HepG2 (cell line): ENCODE measurements around the gene GNA12. TPM values are rescaled to one million over a fixed set of nuclear protein-coding genes. Genes with fewer than 3 reads are reported as not detected.

Experiments used
- ATAC-seq: fragments of 200-7000 bp; cut with Tn5 transposase; 3 replicates; pipeline ENCODE4 v1.9.1; 2020; ENCODE audit warnings: mild to moderate bottlenecking, moderate library complexity
- BruUV-seq: library from RNA; stranded (reverse); fragments of 400-500 nt; replicated peaks from 2 replicates; lab custom pipeline; 2021; lab: Mats Ljungman, UMichigan
- CTCF ChIA-PET: fragments of 300-600 bp; formaldehyde crosslinking; extraction: SDS; loops from one replicate; lab custom pipeline; 2021; ENCODE audit warnings: low total read pairs, inconsistent platforms, low intra/inter-chr PET ratio; lab: Yijun Ruan, JAX
- POLR2A ChIA-PET: fragments of 350-600 bp; sonication (Branson Sonifier 250); formaldehyde crosslinking; loops from one replicate; lab custom pipeline; 2020; ENCODE audit warnings: antibody characterized with exemption, inconsistent platforms; lab: Yijun Ruan, JAX
- DNase-seq: peaks from one replicate; pipeline ENCODE4 v3.0.0-alpha.2; 2015; ENCODE audit warnings: low spot score
- FAIRE-seq: peaks from 3 replicates; lab custom pipeline; 2011; peaks lifted over from hg19 to GRCh38; lab: Jason Lieb, UNC
- H2AFZ ChIP-seq: one replicate; pipeline ENCODE4 v1.6.1; 2011; ENCODE audit warnings: low read length, inconsistent platforms
- H3K27ac ChIP-seq: fragments of 300-600 bp; 3 replicates; pipeline ENCODE4 v1.8.0; 2011; ENCODE audit warnings: mixed run types, mild to moderate bottlenecking, mixed read lengths, low read length, inconsistent platforms; ENCODE audit not compliant: insufficient read depth; ENCODE audit errors: extremely low read length
- H3K27me3 ChIP-seq, 2 experiments: fragments of 200-600 bp in 1 of 2; 2 replicates in 1 of 2; 3 replicates in 1 of 2; pipeline versions ENCODE4 v1.6.0 to v1.8.0; 2011; ENCODE audit warnings: low read length in 2 of 2, mild to moderate bottlenecking in 2 of 2, moderate library complexity in 2 of 2, inconsistent platforms in 1 of 2; ENCODE audit not compliant: insufficient read depth in 2 of 2, control insufficient read depth in 1 of 2
- H3K36me3 ChIP-seq, 2 experiments: fragments of 200-600 bp in 1 of 2; replicated peaks in 1 of 2; 2 replicates in 1 of 2; 3 replicates in 1 of 2; pipeline versions ENCODE4 v1.5.1 to v1.8.0; 2011; ENCODE audit warnings: low read length in 2 of 2, inconsistent platforms in 1 of 2; ENCODE audit not compliant: insufficient read depth in 2 of 2, control insufficient read depth in 1 of 2
- H3K4me1 ChIP-seq: 2 replicates; pipeline ENCODE4 v1.5.1; 2012; ENCODE audit warnings: low read length, inconsistent platforms; ENCODE audit not compliant: insufficient read depth
- H3K4me2 ChIP-seq: 2 replicates; pipeline ENCODE4 v1.6.0; 2011; ENCODE audit warnings: low read depth, low read length, inconsistent platforms
- H3K4me3 ChIP-seq, 3 experiments: fragments of 200-600 bp in 1 of 3; sonication (generic), shearing (Covaris generic) in 1 of 3; replicated peaks in 1 of 3; 2 replicates each; pipeline ENCODE4 v1.5.1; 2011 to 2016; ENCODE audit warnings: low read length in 3 of 3, inconsistent platforms in 2 of 3, low read depth in 2 of 3, mild to moderate bottlenecking in 2 of 3, control low read depth in 1 of 3, mixed read lengths in 1 of 3; ENCODE audit not compliant: insufficient read depth in 1 of 3
- H3K79me2 ChIP-seq: one replicate; pipeline ENCODE4 v1.6.1; 2011; ENCODE audit warnings: low read length, inconsistent platforms; ENCODE audit not compliant: insufficient read depth
- H3K9ac ChIP-seq: 2 replicates; pipeline ENCODE4 v1.6.0; 2011; ENCODE audit warnings: mild to moderate bottlenecking, low read depth, low read length, inconsistent platforms; ENCODE audit not compliant: insufficient read depth
- H3K9me3 ChIP-seq: 2 replicates; pipeline ENCODE4 v1.5.1; 2012; ENCODE audit warnings: mild to moderate bottlenecking, low read length
- H4K20me1 ChIP-seq: 2 replicates; pipeline ENCODE4 v1.6.0; 2011; ENCODE audit warnings: inconsistent platforms, mild to moderate bottlenecking, low read length, moderate library complexity; ENCODE audit not compliant: insufficient read depth
- DMTF1 ChIP-seq: sonication (generic); formaldehyde crosslinking; IDR thresholded peaks from 2 replicates; pipeline ENCODE4 v1.4.0; 2020; ENCODE audit warnings: mild to moderate bottlenecking, missing genetic modification reagents
- DRAP1 ChIP-seq: IDR thresholded peaks from 2 replicates; pipeline ENCODE4 v1.6.1; 2016; ENCODE audit warnings: missing genetic modification reagents, missing compliant biosample characterization
- ELK4 ChIP-seq: sonication (generic); formaldehyde crosslinking; IDR thresholded peaks from 2 replicates; pipeline ENCODE4 v1.9.0; 2021; ENCODE audit warnings: missing genetic modification reagents, borderline replicate concordance
- ETV5 ChIP-seq: IDR thresholded peaks from 2 replicates; pipeline ENCODE4 v1.6.1; 2018; ENCODE audit warnings: missing biosample characterization, missing genetic modification reagents, inconsistent platforms, borderline replicate concordance
- ONECUT2 ChIP-seq: sonication (generic); formaldehyde crosslinking; IDR thresholded peaks from 2 replicates; pipeline ENCODE4 v1.4.0; 2020; ENCODE audit warnings: missing genetic modification reagents
- POLR2G ChIP-seq: fragments of 200-400 bp; formaldehyde crosslinking; IDR thresholded peaks from 2 replicates; pipeline ENCODE4 v1.6.1; 2018; ENCODE audit warnings: mild to moderate bottlenecking, low read depth, low read length, moderate library complexity
- RFX3 ChIP-seq: IDR thresholded peaks from 2 replicates; pipeline ENCODE4 v1.6.1; 2016; ENCODE audit warnings: missing biosample characterization, missing genetic modification reagents
- RFXANK ChIP-seq: IDR thresholded peaks from 2 replicates; pipeline ENCODE4 v1.6.1; 2016
- SNAPC5 ChIP-seq: sonication (generic); formaldehyde crosslinking; IDR thresholded peaks from 2 replicates; pipeline ENCODE4 v1.8.1; 2023; ENCODE audit warnings: mild to moderate bottlenecking, missing genetic modification reagents, borderline replicate concordance
- TIGD3 ChIP-seq: sonication (generic); formaldehyde crosslinking; IDR thresholded peaks from 2 replicates; pipeline ENCODE4 v1.5.1; 2020; ENCODE audit warnings: mild to moderate bottlenecking, missing genetic modification reagents, borderline replicate concordance
- ZBTB25 ChIP-seq: IDR thresholded peaks from 2 replicates; pipeline ENCODE4 v1.6.1; 2018; ENCODE audit warnings: missing genetic modification reagents
- ZNF441 ChIP-seq: sonication (generic); formaldehyde crosslinking; IDR thresholded peaks from 2 replicates; pipeline ENCODE4 v1.7.0; 2021; ENCODE audit warnings: missing genetic modification reagents, borderline replicate concordance
- WGBS: methylation state at CpG from one replicate; pipeline ENCODE4 v1.1.6; 2017; ENCODE audit warnings: low lambda C conversion rate; 5-methylcytosine and 5-hydroxymethylcytosine counted together
- in situ Hi-C: cut with HindIII; loops from 2 replicates; pipeline ENCODE4 v1.10.0; 2017; ENCODE audit warnings: low pct_unique_long_range_greater_than_20kb; ENCODE audit not compliant: extremely low pct_ligation_motif_present
- intact Hi-C: fragments of 100-400 bp; cut with micrococcal nuclease; formaldehyde crosslinking; loops from one replicate; pipeline ENCODE4 v1.10.0; 2022; ENCODE audit not compliant: unreplicated experiment
- polyA plus RNA-seq, 8 experiments: library from polyadenylated mRNA; depleted of rRNA in 3 of 8; stranded (reverse) in 7 of 8; unstranded in 1 of 8; fragments of >200 nt; fragmentation: Illumina TruSeq in 4 of 8; extraction: Trizol in 4 of 8; gene quantifications; 2 replicates each; pipeline versions ENCODE4 v1.2.1 to v1.2.3, GENCODE V29; 2011 to 2016; ENCODE audit warnings: low read depth in 4 of 8, missing spikeins in 1 of 8, mixed read lengths in 1 of 8; ENCODE audit not compliant: insufficient read depth in 1 of 8
- total RNA-seq, 5 experiments: library from RNA; depleted of rRNA; stranded (reverse); fragments of >200 nt; fragmentation: Illumina TruSeq; extraction: Trizol; gene quantifications; 2 replicates each; pipeline ENCODE4 v1.2.3, GENCODE V29; 2016; ENCODE audit warnings: low read depth in 1 of 5

The GNA12 gene
- total and polyA plus RNA-seq, 2 of the 13 experiments (the other 11 are each of a cell fraction or from before 2014, with no cell fraction given) = 16.2 to 50.9 TPM

GRCh38 chr7:2864204-2864985 is 20.3 kb upstream of the GNA12 start (continued):
- 0 out of 2 replicates have a peak, but pooled peaks have one; percentile 39 for TF ChIP-seq DMTF1

GRCh38 chr7:2863461-2864066 is 19.5 kb upstream of the GNA12 start:
- 2% methylated on average over 10 of the region's 18 CpGs for WGBS
- Histone ChIP-seq H3K9me3 (no peaks in the 10 kb centered on the region), H2AFZ (no peak overlapping the region), H3K27me3 (no peaks in the 10 kb centered on the region), H3K27ac (peak overlapping the region; percentile 94), H3K79me2 (no peaks in the 10 kb centered on the region), H3K4me3 (peak overlapping the region; percentile 58 to 74 (median 60)), H3K9ac (peak overlapping the region; percentile 92), H3K4me1 (peaks cover 47% of the 10 kb centered on the region), H4K20me1 (no peaks in the 10 kb centered on the region), H3K4me2 (peak overlapping the region; percentile 96), H3K36me3 (no peaks in the 10 kb centered on the region)
- FAIRE-seq (peak; percentile 94), DNase-seq (peak; percentile 89), ATAC-seq (peak; percentile 97)
- in situ Hi-C loops (no loop called here), intact Hi-C loops (loop anchor here (5.0 to 10.0 kb wide), 2 partner anchors 61 to 1031 kb away; no protein-coding TSS in a partner anchor)
- POLR2A ChIA-PET = interaction anchor here (0.7 to 1.8 kb wide), 6 partner anchors 10 to 301 kb away, joined by 3 to 20 read pairs (median 5); no protein-coding TSS in a partner anchor
- no TSS peak for BruUV-seq
- CTCF ChIA-PET = interaction anchor here (3.2 kb wide), 1 partner anchor 291 kb away, joined by 16 read pairs; no protein-coding TSS in a partner anchor
- TF ChIP-seq DRAP1 (CRISPR knock-in tag) (peak; percentile 88), RFX3 (no peak), RFXANK (CRISPR knock-in tag) (no peak), ZNF441 (CRISPR knock-in tag) (peak; percentile 74), TIGD3 (CRISPR knock-in tag) (no peak), SNAPC5 (no peak), ONECUT2 (no peak), ETV5 (CRISPR knock-in tag) (peak; percentile 98), ELK4 (CRISPR knock-in tag) (no peak), ZBTB25 (CRISPR knock-in tag) (peak; percentile 53; the same call in 1 of the 2 replicates), POLR2G (peak; percentile 99)
